ENCODE measurements around the gene EVI5L.

DNA sequence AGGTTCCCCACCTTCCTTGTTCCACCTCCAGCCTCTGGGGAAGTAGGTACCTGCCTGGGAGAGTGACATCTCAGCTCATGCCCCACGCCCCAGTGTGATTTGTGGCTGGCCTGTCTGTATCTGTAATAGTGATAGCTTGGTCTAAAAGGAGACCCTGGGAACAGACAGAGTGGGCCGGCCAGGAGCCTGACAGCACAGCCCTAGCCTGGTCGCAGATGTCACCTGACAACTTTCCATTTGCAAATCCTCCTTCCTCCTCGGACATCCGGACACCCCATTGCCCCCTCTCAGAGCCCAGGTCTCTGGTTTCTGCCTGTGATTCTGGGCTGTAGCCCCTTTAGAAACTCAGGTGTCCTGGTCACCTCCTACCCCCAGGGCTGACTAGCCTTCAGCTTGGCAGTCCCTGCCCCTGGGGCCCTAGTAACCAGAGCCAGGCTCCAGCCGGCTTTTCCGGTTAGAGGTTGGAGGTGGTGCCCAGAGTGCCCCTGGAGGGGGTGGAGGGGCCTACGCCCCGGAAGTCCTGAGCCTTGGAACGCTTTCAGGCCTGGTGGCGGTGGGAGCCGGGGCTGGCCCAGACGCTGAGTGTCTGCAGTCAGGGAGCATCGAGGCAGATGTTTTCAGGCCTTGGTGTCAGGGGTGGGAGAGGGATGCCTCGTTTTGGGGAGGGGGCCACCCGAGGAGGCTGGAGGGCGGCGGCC, 64.7 kb downstream of the EVI5L start:
- TF ChIP-seq POLR2A (IDR thresholded peaks at IDR 0.05; ENCODE audit: low read length) (no peak), GATA1 (IDR thresholded peaks at IDR 0.05; ENCODE audit: low read depth, low read length) (no peak)

Data from erythroblast (primary cell).